MG63 (cell line): ENCODE data around the gene C12orf60. TPM values are rescaled to one million over a fixed set of nuclear protein-coding genes. Genes with fewer than 3 reads are reported as not detected.

ENCODE experiments used
- DNase-seq: peaks from one replicate; pipeline ENCODE4 v3.0.0-alpha.2; 2020
- H3K27me3 ChIP-seq: fragments of 250-450 bp; sonication (Bioruptor Pico); 2 replicates; pipeline ENCODE4 v1.5.1; 2020; ENCODE audit warnings: mild to moderate bottlenecking, moderate library complexity
- H3K36me3 ChIP-seq: fragments of 250-450 bp; sonication (Bioruptor Pico); 2 replicates; pipeline ENCODE4 v1.5.1; 2020; ENCODE audit warnings: mild to moderate bottlenecking, moderate library complexity
- H3K4me3 ChIP-seq: fragments of 250-450 bp; sonication (Bioruptor Pico); 2 replicates; pipeline ENCODE4 v1.5.1; 2020; ENCODE audit warnings: mild to moderate bottlenecking, moderate library complexity
- H3K9me3 ChIP-seq: fragments of 250-450 bp; sonication (Bioruptor Pico); 2 replicates; pipeline ENCODE4 v1.5.1; 2020; ENCODE audit warnings: mild to moderate bottlenecking, moderate library complexity
- total RNA-seq: library from RNA; depleted of rRNA; stranded (reverse); fragments of >200 nt; shearing (Covaris generic); gene quantifications from 2 replicates; pipeline ENCODE4 v1.2.3, GENCODE V29; 2014; ENCODE audit warnings: low replicate concordance

Gene C12orf60
- total RNA-seq, 1 experiment from 2014 or later, result 2.2 TPM

- DNase-seq, result no peak
- no peaks in the 10 kb centered on the region for H3K36me3 ChIP-seq
- H3K4me3 ChIP-seq, result no peak overlapping the region
- no peaks in the 10 kb centered on the region for H3K9me3 ChIP-seq
- H3K27me3 ChIP-seq, result no peaks in the 10 kb centered on the region
These were observed 40.9 kb downstream of the C12orf60 start for GRCh38 chr12:14844401-14844800.

GRCh38 chr12:14845350-14845750 is 41.9 kb downstream of the C12orf60 start:
- Histone ChIP-seq H3K27me3 (no peaks in the 10 kb centered on the region), H3K36me3 (no peaks in the 10 kb centered on the region), H3K4me3 (no peak overlapping the region), H3K9me3 (no peaks in the 10 kb centered on the region)
- peak; percentile 10 for DNase-seq

- Histone ChIP-seq H3K9me3 (no peaks in the 10 kb centered on the region), H3K4me3 (no peak overlapping the region), H3K36me3 (no peaks in the 10 kb centered on the region), H3K27me3 (no peaks in the 10 kb centered on the region)
- no peak for DNase-seq
These were observed 42.6 kb downstream of the C12orf60 start for GRCh38 chr12:14846042-14846587.

GRCh38 chr12:14846876-14847580 is 43.6 kb downstream of the C12orf60 start:
- no peak for DNase-seq
- Histone ChIP-seq H3K27me3 (no peaks in the 10 kb centered on the region), H3K36me3 (no peaks in the 10 kb centered on the region), H3K9me3 (no peaks in the 10 kb centered on the region), H3K4me3 (no peak overlapping the region)

- H3K4me3 ChIP-seq, result no peak overlapping the region
- H3K27me3 ChIP-seq, result no peaks in the 10 kb centered on the region
- DNase-seq, result no peak
- H3K36me3 ChIP-seq, result no peaks in the 10 kb centered on the region
- H3K9me3 ChIP-seq, result no peaks in the 10 kb centered on the region
These were observed 46.2 kb downstream of the C12orf60 start for GRCh38 chr12:14849661-14850060.

- Histone ChIP-seq H3K27me3 (no peaks in the 10 kb centered on the region), H3K9me3 (no peaks in the 10 kb centered on the region), H3K4me3 (no peak overlapping the region), H3K36me3 (no peaks in the 10 kb centered on the region)
- DNase-seq, result no peak
These were observed 47.6 kb downstream of the C12orf60 start for GRCh38 chr12:14850929-14851663.

- H3K4me3 ChIP-seq, result no peak overlapping the region
- DNase-seq, result no peak
- no peaks in the 10 kb centered on the region for H3K36me3 ChIP-seq
- no peaks in the 10 kb centered on the region for H3K9me3 ChIP-seq
- H3K27me3 ChIP-seq, result no peaks in the 10 kb centered on the region
These were observed 49.4 kb downstream of the C12orf60 start for GRCh38 chr12:14852880-14853279.

- H3K27me3 ChIP-seq, result no peaks in the 10 kb centered on the region
- DNase-seq, result peak; percentile 28
- H3K9me3 ChIP-seq, result no peaks in the 10 kb centered on the region
- H3K36me3 ChIP-seq, result no peaks in the 10 kb centered on the region
- no peak overlapping the region for H3K4me3 ChIP-seq
These were observed 50.5 kb downstream of the C12orf60 start for GRCh38 chr12:14853961-14854360.

GRCh38 chr12:14854586-14855183 is 51.2 kb downstream of the C12orf60 start:
- Histone ChIP-seq H3K4me3 (no peak overlapping the region), H3K9me3 (0 out of 2 replicates have a peak, but pooled peaks cover 2% of the 10 kb centered on the region), H3K27me3 (no peaks in the 10 kb centered on the region), H3K36me3 (no peaks in the 10 kb centered on the region)
- DNase-seq, result no peak

- Histone ChIP-seq H3K27me3 (no peaks in the 10 kb centered on the region), H3K9me3 (peaks cover 9% of the 10 kb centered on the region), H3K36me3 (no peaks in the 10 kb centered on the region), H3K4me3 (no peak overlapping the region)
- no peak for DNase-seq
These were observed 55.0 kb downstream of the C12orf60 start for GRCh38 chr12:14858513-14858912.

- no peak overlapping the region for H3K4me3 ChIP-seq
- DNase-seq, result no peak
- H3K36me3 ChIP-seq, result no peaks in the 10 kb centered on the region
- H3K9me3 ChIP-seq, result peaks cover 11% of the 10 kb centered on the region
- H3K27me3 ChIP-seq, result no peaks in the 10 kb centered on the region
These were observed 57.0 kb downstream of the C12orf60 start for GRCh38 chr12:14860490-14860889.

GRCh38 chr12:14868916-14869506 is 65.5 kb downstream of the C12orf60 start:
- DNase-seq, result peak; percentile 54
- no peak overlapping the region for H3K4me3 ChIP-seq
- H3K36me3 ChIP-seq, result no peaks in the 10 kb centered on the region
- H3K9me3 ChIP-seq, result no peaks in the 10 kb centered on the region
- no peaks in the 10 kb centered on the region for H3K27me3 ChIP-seq

GRCh38 chr12:14871247-14871646 is 67.8 kb downstream of the C12orf60 start:
- no peaks in the 10 kb centered on the region for H3K9me3 ChIP-seq
- H3K4me3 ChIP-seq, result no peak overlapping the region
- no peak for DNase-seq
- H3K27me3 ChIP-seq, result no peaks in the 10 kb centered on the region
- H3K36me3 ChIP-seq, result no peaks in the 10 kb centered on the region

- Histone ChIP-seq H3K4me3 (no peak overlapping the region), H3K9me3 (no peaks in the 10 kb centered on the region), H3K27me3 (no peaks in the 10 kb centered on the region), H3K36me3 (no peaks in the 10 kb centered on the region)
- DNase-seq, result no peak
These were observed 68.4 kb downstream of the C12orf60 start for GRCh38 chr12:14871886-14872285.

GRCh38 chr12:14873440-14874185 is 70.1 kb downstream of the C12orf60 start:
- Histone ChIP-seq H3K27me3 (no peaks in the 10 kb centered on the region), H3K9me3 (no peaks in the 10 kb centered on the region), H3K36me3 (no peaks in the 10 kb centered on the region), H3K4me3 (no peak overlapping the region)
- DNase-seq, result no peak
